ENCODE data around the gene CHPF2.

DNA sequence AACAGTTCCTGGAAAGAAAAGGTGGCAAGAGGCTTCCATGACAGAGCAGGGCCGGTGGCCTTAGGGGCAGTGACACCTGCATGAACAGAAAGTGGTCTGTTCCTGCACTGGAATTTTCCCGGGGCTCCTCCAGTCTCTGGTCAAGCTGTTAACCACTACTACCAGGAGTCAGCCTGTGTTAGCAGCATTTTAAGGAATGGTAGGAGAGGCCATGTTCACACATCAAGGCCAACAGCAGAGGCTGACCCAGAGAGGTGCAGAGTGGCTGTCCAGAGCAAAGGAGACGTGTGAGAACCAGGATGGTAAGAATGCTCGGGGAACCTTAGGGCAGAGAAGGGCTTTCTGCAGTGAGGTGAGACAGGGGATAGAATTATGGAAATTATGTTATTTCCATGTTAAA lies 30.5 kb upstream of the CHPF2 start:
- TF ChIP-seq POLR2A (IDR thresholded peaks at IDR 0.05; ENCODE audit: low read length) (no peak), GATA1 (IDR thresholded peaks at IDR 0.05; ENCODE audit: low read depth, low read length) (no peak)
